WI38 (cell line): ENCODE results near the gene CNNM3.

Experiments used
- H3K4me3 ChIP-seq: 2 replicates; pipeline ENCODE4 v1.5.1; 2011; ENCODE audit warnings: low read depth, mild to moderate bottlenecking, control low read depth, low read length
- CTCF ChIP-seq: IDR thresholded peaks from 2 replicates; pipeline ENCODE4 v1.5.1; 2012; ENCODE audit warnings: low read depth, mild to moderate bottlenecking, control low read depth, low read length

The CNNM3 gene

GRCh38 chr2:96864343-96865091 lies 48.4 kb downstream of the CNNM3 start:
- no peak overlapping the region for H3K4me3 ChIP-seq
- no peak for TF ChIP-seq CTCF

- H3K4me3 ChIP-seq = no peak overlapping the region
- TF ChIP-seq CTCF = no peak
Measured at GRCh38 chr2:96865654-96866053, 49.6 kb downstream of the CNNM3 start.

DNA sequence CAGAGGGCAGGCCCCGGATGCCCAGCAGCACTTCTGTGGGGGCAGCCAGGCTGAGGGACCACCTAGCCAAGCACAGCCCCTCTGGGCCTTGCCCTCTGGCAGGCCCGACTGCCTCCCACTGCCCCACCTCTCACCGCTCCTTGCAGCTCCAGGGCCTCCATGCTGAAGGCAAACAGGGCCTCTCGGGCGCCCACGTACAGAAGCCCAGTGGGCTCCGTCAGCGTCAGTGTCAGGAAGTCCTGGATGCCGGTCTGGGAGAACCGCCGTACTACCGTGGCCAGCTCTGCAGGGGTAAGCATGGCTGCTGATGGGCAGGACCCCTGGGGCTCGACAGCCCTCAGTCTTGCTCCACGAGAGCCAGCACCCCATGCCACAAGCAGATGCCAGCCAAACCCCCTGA lies 50.1 kb downstream of the CNNM3 start:
- no peak for TF ChIP-seq CTCF
- H3K4me3 ChIP-seq = no peak overlapping the region

GRCh38 chr2:96866586-96866985 lies 50.5 kb downstream of the CNNM3 start:
- no peak for TF ChIP-seq CTCF
- no peak overlapping the region for H3K4me3 ChIP-seq

DNA sequence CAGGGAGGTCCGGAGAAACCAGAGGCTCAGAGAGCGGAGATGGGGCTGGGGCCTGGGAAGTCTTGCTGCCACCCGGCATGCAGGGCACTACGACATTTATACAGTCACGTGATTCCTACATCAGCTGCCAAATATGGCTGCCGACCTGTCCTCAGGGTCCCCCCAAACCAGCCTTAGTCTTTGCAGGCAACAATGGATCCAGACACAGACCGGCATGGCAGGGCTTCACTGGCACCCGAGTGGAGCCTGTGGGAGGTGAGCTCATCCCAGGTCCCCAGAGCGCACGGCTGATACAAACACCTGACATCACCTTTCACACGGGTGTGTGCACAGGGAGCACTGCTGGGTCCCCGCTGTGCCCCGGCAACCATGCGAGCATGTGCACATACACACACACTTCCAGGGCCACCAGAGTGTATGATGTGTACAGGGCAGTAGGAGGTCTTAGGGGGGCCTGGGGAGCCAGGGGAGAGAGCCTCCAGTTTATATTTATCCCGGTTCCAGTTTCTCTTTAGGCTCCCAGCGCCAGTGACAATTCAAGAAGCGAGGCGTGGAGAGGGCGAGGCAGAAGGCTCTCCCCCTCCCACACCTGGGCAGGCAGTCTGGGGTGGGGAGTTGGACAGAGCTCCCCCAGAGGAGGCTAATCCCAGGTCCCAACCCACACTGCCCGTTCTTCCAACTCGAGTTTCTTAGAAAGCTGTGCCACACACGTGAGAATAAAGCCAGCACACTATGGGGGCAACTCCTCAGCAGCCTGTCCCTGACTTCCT lies 51.1 kb downstream of the CNNM3 start:
- no peak for TF ChIP-seq CTCF
- H3K4me3 ChIP-seq = peak overlapping the region; percentile 87

- peak overlapping the region; percentile 87 for H3K4me3 ChIP-seq
- no peak for TF ChIP-seq CTCF
Measured at GRCh38 chr2:96867756-96868554, 51.9 kb downstream of the CNNM3 start.
